Sigmoid colon (tissue), 3 donors: ENCODE results near the gene LGI1.

Source experiments
- POLR2A ChIP-seq, 2 donors: fragments of 450-650 bp; IDR thresholded peaks; one replicate each; pipeline ENCODE4 v1.6.1; 2016; ENCODE audit warnings: antibody characterized with exemption in 2 of 2, mild to moderate bottlenecking in 2 of 2, moderate library complexity in 2 of 2
- TF ChIP-seq, protein P1 (sequence below), 4 experiments: fragments of 450-650 bp in 3 of 4; fragments of 200-600 bp in 1 of 4; IDR thresholded peaks; one replicate each; pipeline ENCODE4 v1.5.1; 2016 to 2019; ENCODE audit warnings: antibody characterized with exemption in 4 of 4, mild to moderate bottlenecking in 3 of 4, moderate library complexity in 2 of 4

DNA sequence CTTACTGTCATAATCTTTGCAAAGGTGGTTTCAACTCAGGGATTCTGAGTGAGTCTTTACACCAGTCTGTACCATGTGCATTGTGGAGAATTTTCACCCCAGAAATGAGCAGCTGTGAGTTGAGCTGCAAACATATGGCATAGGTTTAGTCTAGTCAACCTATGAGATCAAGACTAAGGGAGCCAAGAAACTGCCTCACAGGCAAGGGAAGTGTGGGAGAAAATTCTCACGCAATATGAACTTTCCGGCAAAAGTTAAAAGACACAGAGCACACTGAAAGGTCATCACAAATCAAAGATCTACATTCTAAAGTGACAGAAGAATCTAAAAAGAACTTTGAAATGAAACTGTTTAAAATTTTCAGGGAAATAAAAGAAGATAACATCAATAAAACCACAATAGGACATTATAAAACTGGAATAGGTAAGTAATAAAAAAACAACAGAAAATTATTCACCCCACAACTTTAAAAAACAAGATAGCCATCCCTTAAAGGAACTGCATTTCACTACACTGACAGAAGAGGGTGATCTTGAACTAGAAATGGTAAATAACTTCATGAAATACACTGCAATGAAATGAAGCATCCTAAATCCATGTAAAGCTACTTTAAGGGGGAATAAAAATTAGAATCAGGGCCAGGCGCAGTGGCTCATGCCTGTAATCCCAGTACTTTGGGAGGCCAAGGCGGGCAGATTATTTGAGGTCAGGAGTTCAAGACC is 63.5 kb downstream of the LGI1 start:
- TF ChIP-seq, protein P1, sequence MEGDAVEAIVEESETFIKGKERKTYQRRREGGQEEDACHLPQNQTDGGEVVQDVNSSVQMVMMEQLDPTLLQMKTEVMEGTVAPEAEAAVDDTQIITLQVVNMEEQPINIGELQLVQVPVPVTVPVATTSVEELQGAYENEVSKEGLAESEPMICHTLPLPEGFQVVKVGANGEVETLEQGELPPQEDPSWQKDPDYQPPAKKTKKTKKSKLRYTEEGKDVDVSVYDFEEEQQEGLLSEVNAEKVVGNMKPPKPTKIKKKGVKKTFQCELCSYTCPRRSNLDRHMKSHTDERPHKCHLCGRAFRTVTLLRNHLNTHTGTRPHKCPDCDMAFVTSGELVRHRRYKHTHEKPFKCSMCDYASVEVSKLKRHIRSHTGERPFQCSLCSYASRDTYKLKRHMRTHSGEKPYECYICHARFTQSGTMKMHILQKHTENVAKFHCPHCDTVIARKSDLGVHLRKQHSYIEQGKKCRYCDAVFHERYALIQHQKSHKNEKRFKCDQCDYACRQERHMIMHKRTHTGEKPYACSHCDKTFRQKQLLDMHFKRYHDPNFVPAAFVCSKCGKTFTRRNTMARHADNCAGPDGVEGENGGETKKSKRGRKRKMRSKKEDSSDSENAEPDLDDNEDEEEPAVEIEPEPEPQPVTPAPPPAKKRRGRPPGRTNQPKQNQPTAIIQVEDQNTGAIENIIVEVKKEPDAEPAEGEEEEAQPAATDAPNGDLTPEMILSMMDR (IDR thresholded peaks at IDR 0.05): peak in 1 of 4 experiments; percentile 14
- no peak for TF ChIP-seq POLR2A (IDR thresholded peaks at IDR 0.05)
